KMS-11 (cell line): ENCODE data around the gene UBFD1.

Experiments used
- H2AFZ ChIP-seq: fragments of 200-600 bp; sonication (generic); 2 replicates; pipeline ENCODE4 v1.6.1; 2016; ENCODE audit warnings: antibody characterized with exemption, mixed run types, low read depth
- H3K27ac ChIP-seq: fragments of 200-600 bp; sonication (generic); 2 replicates; pipeline ENCODE4 v1.6.1; 2016; ENCODE audit warnings: mild to moderate bottlenecking, mixed run types
- H3K27me3 ChIP-seq: fragments of 200-600 bp; sonication (generic); 2 replicates; pipeline ENCODE4 v1.6.1; 2017; ENCODE audit warnings: mild to moderate bottlenecking, low read depth, mixed run types, moderate library complexity; ENCODE audit not compliant: insufficient read depth
- H3K36me3 ChIP-seq: fragments of 200-600 bp; sonication (generic); 2 replicates; pipeline ENCODE4 v1.6.1; 2017; ENCODE audit warnings: mild to moderate bottlenecking, mixed run types; ENCODE audit not compliant: insufficient read depth
- H3K4me1 ChIP-seq: fragments of 200-600 bp; sonication (generic); 2 replicates; pipeline ENCODE4 v1.6.1; 2016; ENCODE audit warnings: mild to moderate bottlenecking, low read depth, mixed run types; ENCODE audit not compliant: poor library complexity, severe bottlenecking
- H3K4me2 ChIP-seq: fragments of 200-600 bp; sonication (generic); 2 replicates; pipeline ENCODE4 v1.7.0; 2016; ENCODE audit warnings: mild to moderate bottlenecking, mixed run types
- H3K4me3 ChIP-seq: fragments of 200-600 bp; sonication (generic); IDR thresholded peaks from 2 replicates; pipeline ENCODE4 v1.6.1; 2017; ENCODE audit warnings: low read depth, low read length, mixed read lengths; ENCODE audit not compliant: insufficient read depth
- H3K79me2 ChIP-seq: fragments of 200-600 bp; sonication (generic); 2 replicates; pipeline ENCODE4 v1.6.1; 2016; ENCODE audit warnings: low read depth, mixed run types; ENCODE audit not compliant: insufficient read depth
- H3K9ac ChIP-seq: fragments of 200-600 bp; sonication (generic); 2 replicates; pipeline ENCODE4 v1.6.1; 2016; ENCODE audit warnings: mild to moderate bottlenecking, mixed run types
- H4K20me1 ChIP-seq: fragments of 200-600 bp; sonication (generic); 2 replicates; pipeline ENCODE4 v1.6.1; 2016; ENCODE audit warnings: mild to moderate bottlenecking, mixed run types; ENCODE audit not compliant: insufficient read depth
- TF ChIP-seq, protein P1 (sequence below): fragments of 200-600 bp; sonication (generic); conservative IDR thresholded peaks from 2 replicates; pipeline ENCODE4 v1.6.1; 2017; ENCODE audit warnings: low read depth, mild to moderate bottlenecking, antibody characterized with exemption, low read length, moderate library complexity, mixed read lengths

The UBFD1 gene, protein sequence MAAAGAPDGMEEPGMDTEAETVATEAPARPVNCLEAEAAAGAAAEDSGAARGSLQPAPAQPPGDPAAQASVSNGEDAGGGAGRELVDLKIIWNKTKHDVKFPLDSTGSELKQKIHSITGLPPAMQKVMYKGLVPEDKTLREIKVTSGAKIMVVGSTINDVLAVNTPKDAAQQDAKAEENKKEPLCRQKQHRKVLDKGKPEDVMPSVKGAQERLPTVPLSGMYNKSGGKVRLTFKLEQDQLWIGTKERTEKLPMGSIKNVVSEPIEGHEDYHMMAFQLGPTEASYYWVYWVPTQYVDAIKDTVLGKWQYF

DNA sequence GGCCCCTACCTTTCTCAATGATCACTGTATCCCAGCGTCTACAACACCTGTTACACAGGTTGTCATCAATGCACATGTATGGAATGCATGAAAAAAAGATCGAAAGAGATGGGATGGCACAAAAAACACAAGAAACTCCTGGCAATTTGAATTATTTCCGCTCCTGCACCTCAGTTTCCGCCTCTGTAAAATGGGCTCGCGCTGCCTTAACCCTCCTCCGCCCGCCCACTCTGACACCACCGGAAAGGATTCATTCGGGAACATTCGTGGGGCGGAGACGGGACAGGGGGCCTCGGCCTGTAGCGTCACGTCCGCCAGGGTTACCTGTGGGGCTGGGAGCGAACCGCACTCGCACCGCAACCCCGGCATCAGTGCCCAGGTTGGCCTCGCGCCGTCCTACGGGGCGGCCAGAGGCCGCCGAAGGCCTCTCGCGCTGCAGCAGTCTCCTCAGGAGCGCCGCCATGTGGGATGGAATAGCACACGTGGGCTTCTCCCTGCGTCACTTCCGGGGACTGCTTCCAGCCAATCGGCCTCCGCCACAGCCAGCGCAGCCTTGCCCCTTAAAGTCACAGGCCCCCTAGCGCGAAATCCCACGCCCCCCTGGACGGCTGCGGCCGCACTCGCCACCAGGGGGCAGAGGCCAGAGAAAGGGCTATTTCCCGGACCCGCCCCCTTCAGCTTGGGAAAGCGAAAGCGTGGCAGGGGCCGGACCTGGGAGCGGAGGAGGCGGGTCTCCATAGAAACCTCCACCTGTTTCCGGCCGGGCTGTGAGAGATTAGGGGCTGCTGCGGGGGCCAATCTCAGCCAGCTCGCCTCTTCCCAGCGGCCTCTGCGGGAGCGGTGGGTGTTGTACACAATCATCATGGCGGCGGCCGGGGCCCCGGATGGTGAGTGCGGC lies at the start of gene UBFD1, which contains the start of gene EARS2:
TSS of gene UBFD1 (plus strand) at position 847 of the 898 bp plus-strand sequence. CDS start at position 863, 16 bp downstream.
TSS of gene EARS2 (minus strand) at position 470 of the 898 bp plus-strand sequence. CDS start at position 463, 7 bp downstream.
- Histone ChIP-seq H3K27ac (peak within 1 kb of the TSS; percentile 81), H2AFZ (peak within 1 kb of the TSS; percentile 79), H3K36me3 (peaks cover 4% of the 10 kb centered on the region; the same call in 1 of the 2 replicates), H3K4me3 (no peak within 1 kb of the TSS), H3K79me2 (peaks cover 69% of the 10 kb centered on the region), H3K27me3 (no peaks in the 10 kb centered on the region), H3K4me1 (peaks cover 50% of the 10 kb centered on the region), H3K4me2 (peak within 1 kb of the TSS; percentile 94), H4K20me1 (peaks cover 4% of the 10 kb centered on the region; the same call in 1 of the 2 replicates), H3K9ac (peak within 1 kb of the TSS; percentile 95)
- TF ChIP-seq, protein P1, sequence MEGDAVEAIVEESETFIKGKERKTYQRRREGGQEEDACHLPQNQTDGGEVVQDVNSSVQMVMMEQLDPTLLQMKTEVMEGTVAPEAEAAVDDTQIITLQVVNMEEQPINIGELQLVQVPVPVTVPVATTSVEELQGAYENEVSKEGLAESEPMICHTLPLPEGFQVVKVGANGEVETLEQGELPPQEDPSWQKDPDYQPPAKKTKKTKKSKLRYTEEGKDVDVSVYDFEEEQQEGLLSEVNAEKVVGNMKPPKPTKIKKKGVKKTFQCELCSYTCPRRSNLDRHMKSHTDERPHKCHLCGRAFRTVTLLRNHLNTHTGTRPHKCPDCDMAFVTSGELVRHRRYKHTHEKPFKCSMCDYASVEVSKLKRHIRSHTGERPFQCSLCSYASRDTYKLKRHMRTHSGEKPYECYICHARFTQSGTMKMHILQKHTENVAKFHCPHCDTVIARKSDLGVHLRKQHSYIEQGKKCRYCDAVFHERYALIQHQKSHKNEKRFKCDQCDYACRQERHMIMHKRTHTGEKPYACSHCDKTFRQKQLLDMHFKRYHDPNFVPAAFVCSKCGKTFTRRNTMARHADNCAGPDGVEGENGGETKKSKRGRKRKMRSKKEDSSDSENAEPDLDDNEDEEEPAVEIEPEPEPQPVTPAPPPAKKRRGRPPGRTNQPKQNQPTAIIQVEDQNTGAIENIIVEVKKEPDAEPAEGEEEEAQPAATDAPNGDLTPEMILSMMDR: peak; percentile 83

DNA sequence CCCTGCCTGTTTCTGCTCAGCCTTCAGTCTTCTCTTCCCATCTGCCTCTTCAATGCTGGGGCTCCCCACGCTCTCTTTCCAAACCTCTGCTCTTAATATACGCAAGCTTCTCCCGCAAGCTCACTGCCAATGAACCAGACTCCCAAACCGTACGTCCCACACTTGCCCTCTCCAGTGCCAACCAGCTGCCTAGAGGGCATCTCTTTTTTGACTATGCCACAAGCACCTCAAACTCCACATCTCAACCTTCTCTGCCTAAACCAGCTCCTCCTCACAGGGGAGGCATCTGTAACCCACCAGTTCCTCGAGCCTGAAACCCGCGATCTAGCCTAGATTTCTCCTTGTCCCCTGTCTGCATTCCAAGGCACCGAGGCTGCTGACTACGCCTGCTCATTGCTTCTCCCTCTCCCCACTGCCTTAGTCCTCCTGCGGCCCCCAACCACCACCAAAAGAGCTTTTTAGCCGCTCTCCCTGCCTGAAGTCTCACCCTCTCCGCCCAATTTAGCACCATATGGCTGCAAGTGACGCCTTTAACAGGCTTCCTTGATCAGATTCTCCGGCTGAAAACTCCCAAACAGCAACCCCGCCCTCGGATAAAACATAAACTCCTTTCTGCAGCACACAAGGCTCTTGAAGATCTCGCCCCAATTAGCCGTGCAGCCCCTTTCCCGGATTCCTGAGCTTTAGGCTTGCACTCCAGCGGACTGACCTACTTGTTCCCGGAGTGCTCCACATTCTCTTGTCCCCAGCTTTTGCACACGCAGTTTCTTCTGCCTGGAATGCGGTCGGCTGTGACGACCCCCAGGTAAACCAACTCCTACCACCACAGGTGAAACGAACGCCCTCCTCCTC lies 48.7 kb upstream of the UBFD1 start:
- H3K4me2 ChIP-seq: peak overlapping the region; percentile 77
- no peaks in the 10 kb centered on the region; the same call in 1 of the 2 replicates for H3K36me3 ChIP-seq
- peak overlapping the region; percentile 75; the same call in 1 of the 2 replicates for H3K9ac ChIP-seq
- H3K4me1 ChIP-seq: peaks cover 53% of the 10 kb centered on the region
- no peak overlapping the region for H3K27ac ChIP-seq
- no peak overlapping the region for H2AFZ ChIP-seq
- TF ChIP-seq, protein P1: no peak
- no peaks in the 10 kb centered on the region for H3K27me3 ChIP-seq
- peak overlapping the region; percentile 45 for H3K4me3 ChIP-seq
- H3K79me2 ChIP-seq: peaks cover 61% of the 10 kb centered on the region
- H4K20me1 ChIP-seq: peaks cover 24% of the 10 kb centered on the region

DNA sequence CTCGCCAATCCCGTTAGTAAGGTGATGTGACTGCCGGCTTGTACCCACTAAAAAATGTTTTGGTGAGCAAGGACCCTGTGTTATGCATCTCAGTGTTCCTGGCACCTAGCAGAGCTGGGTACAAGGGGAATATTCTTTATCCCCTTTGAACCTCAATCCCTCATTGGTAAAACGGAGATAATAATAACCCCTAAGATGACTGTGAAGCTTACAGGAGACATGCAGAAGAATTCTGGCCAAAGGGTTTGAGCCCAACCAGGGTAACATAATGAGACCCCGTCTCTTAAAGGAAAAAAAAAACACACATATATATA lies 48.1 kb upstream of the UBFD1 start:
- peak overlapping the region; percentile 45 for H3K4me3 ChIP-seq
- peaks cover 54% of the 10 kb centered on the region for H3K4me1 ChIP-seq
- peak overlapping the region; percentile 77 for H3K4me2 ChIP-seq
- H2AFZ ChIP-seq: no peak overlapping the region
- peaks cover 55% of the 10 kb centered on the region for H3K79me2 ChIP-seq
- peak overlapping the region; percentile 75 for H3K9ac ChIP-seq
- TF ChIP-seq, protein P1: no peak
- H4K20me1 ChIP-seq: peaks cover 20% of the 10 kb centered on the region
- H3K27ac ChIP-seq: 0 out of 2 replicates have a peak overlapping the region, but pooled peaks have one; percentile 10
- no peaks in the 10 kb centered on the region for H3K27me3 ChIP-seq
- H3K36me3 ChIP-seq: no peaks in the 10 kb centered on the region; the same call in 1 of the 2 replicates

DNA sequence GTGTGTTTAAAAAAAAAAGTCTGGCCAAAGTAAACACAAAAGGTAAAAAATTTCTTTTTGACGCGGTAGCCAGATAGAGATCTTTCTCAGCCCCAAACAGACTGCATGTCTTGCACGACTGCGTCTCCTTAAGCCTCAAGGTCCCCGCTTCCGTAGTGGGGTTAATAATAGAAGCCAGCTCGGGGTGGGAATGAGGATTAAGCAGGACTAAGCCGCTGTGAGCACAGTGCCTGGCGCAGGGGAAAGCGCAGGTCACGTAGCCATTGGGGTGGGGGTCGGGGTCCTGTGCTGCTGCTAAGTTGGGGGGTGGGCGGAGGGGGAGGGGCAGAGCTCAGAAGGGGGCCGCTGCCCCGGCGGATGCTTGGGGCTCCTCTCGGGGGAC lies 47.8 kb upstream of the UBFD1 start:
- H4K20me1 ChIP-seq: peaks cover 18% of the 10 kb centered on the region
- H3K27ac ChIP-seq: 0 out of 2 replicates have a peak overlapping the region, but pooled peaks have one; percentile 10
- peaks cover 54% of the 10 kb centered on the region for H3K4me1 ChIP-seq
- peak overlapping the region; percentile 75 for H3K9ac ChIP-seq
- H3K79me2 ChIP-seq: peaks cover 51% of the 10 kb centered on the region
- TF ChIP-seq, protein P1: no peak
- peak overlapping the region; percentile 77 for H3K4me2 ChIP-seq
- 0 out of 2 replicates have a peak overlapping the region, but pooled peaks have one; percentile 90 for H2AFZ ChIP-seq
- no peaks in the 10 kb centered on the region for H3K27me3 ChIP-seq
- H3K4me3 ChIP-seq: peak overlapping the region; percentile 45
- no peaks in the 10 kb centered on the region; the same call in 1 of the 2 replicates for H3K36me3 ChIP-seq
